Stomach smooth muscle (tissue), 2 donors: Measurements from ENCODE around the gene USP24.

Experiments used
- H3K27ac ChIP-seq: one replicate; pipeline ENCODE4 v1.7.0; 2013; ENCODE audit warnings: mild to moderate bottlenecking, low read length, inconsistent platforms
- H3K27me3 ChIP-seq, 2 donors: one replicate each; pipeline ENCODE4 v1.7.0; 2013; ENCODE audit warnings: low read length in 2 of 2; ENCODE audit not compliant: insufficient read depth in 2 of 2, control insufficient read depth in 1 of 2
- H3K36me3 ChIP-seq, 2 donors: one replicate each; pipeline ENCODE4 v1.7.0; 2013; ENCODE audit warnings: low read length in 2 of 2; ENCODE audit not compliant: control insufficient read depth in 2 of 2, insufficient read depth in 2 of 2
- H3K4me1 ChIP-seq: one replicate; pipeline ENCODE4 v1.7.0; 2013; ENCODE audit warnings: low read length; ENCODE audit not compliant: control insufficient read depth, insufficient read depth
- H3K4me3 ChIP-seq, 2 donors: one replicate each; pipeline ENCODE4 v1.7.0; 2013; ENCODE audit warnings: low read length in 2 of 2
- H3K9ac ChIP-seq, 2 donors: one replicate each; pipeline ENCODE4 v1.7.0; 2013; ENCODE audit warnings: low read length in 2 of 2, mild to moderate bottlenecking in 1 of 2
- H3K9me3 ChIP-seq, 2 donors: one replicate each; pipeline ENCODE4 v1.7.0; 2013; ENCODE audit warnings: low read length in 2 of 2; ENCODE audit not compliant: control insufficient read depth in 2 of 2
- donor health status: healthy.
- donor health status: Pancreatic carcinoma.

Gene USP24

GRCh38 chr1:55044617-55045397 is 170.4 kb downstream of the USP24 start:
- H3K36me3 ChIP-seq, result no peaks in the 10 kb centered on the region
- no peak overlapping the region for H3K4me3 ChIP-seq
- no peak overlapping the region for H3K9ac ChIP-seq
- H3K27ac ChIP-seq, result no peak overlapping the region
- no peaks in the 10 kb centered on the region for H3K9me3 ChIP-seq
- peaks cover 1% of the 10 kb centered on the region for H3K4me1 ChIP-seq
- H3K27me3 ChIP-seq, result peaks cover 12 to 16% of the 10 kb centered on the region in 2 donors

DNA sequence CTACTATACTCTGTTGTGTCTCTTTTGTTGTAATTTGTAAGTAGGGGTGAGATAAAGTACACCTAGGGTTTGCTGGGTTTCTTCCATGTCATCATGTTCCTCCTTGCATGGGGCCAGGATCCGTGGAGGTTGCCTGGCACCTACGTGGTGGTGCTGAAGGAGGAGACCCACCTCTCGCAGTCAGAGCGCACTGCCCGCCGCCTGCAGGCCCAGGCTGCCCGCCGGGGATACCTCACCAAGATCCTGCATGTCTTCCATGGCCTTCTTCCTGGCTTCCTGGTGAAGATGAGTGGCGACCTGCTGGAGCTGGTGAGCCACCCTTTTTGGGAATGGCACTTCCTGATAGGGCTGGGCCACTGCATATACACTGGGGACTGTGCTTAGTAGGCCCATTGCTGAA is 171.4 kb downstream of the USP24 start:
- Histone ChIP-seq H3K9ac (no peak overlapping the region), H3K27me3 (peaks cover 22 to 25% of the 10 kb centered on the region in 2 donors), H3K9me3 (no peaks in the 10 kb centered on the region), H3K4me3 (no peak overlapping the region), H3K27ac (no peak overlapping the region), H3K4me1 (peaks cover 10% of the 10 kb centered on the region), H3K36me3 (no peaks in the 10 kb centered on the region)

DNA sequence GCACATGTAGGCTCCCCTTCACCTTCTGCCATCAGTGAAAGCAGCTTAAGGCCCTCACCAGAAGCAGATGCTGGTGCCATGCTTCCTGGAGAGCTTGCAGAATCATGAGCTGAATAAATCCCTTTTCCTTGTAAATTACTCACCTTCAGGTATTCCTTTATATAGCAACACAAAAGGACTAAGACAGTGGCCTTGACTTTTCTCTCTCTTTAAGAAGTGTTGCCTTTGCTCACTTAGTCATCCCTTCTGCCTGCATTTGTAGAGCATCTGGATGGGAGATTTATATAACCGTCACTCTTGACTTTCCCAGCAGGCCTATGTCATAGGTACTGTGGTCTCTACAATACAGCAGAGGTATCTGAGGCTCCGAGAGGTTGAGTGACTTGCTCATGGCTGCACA is 172.2 kb downstream of the USP24 start:
- no peak overlapping the region for H3K4me3 ChIP-seq
- H3K36me3 ChIP-seq, result no peaks in the 10 kb centered on the region
- H3K4me1 ChIP-seq, result peaks cover 10% of the 10 kb centered on the region
- peaks cover 29 to 32% of the 10 kb centered on the region in 2 donors for H3K27me3 ChIP-seq
- no peaks in the 10 kb centered on the region for H3K9me3 ChIP-seq
- no peak overlapping the region for H3K27ac ChIP-seq
- no peak overlapping the region for H3K9ac ChIP-seq

GRCh38 chr1:55041613-55042012 is 173.6 kb downstream of the USP24 start:
- Histone ChIP-seq H3K36me3 (no peaks in the 10 kb centered on the region), H3K9me3 (no peaks in the 10 kb centered on the region), H3K27me3 (peaks cover 42 to 44% of the 10 kb centered on the region in 2 donors), H3K27ac (no peak overlapping the region), H3K4me3 (no peak overlapping the region), H3K4me1 (peaks cover 10% of the 10 kb centered on the region), H3K9ac (no peak overlapping the region)

- peaks cover 0 to 4% of the 10 kb centered on the region in 2 donors for H3K9me3 ChIP-seq
- no peak overlapping the region for H3K9ac ChIP-seq
- peaks cover 42 to 46% of the 10 kb centered on the region in 2 donors for H3K27me3 ChIP-seq
- no peaks in the 10 kb centered on the region for H3K36me3 ChIP-seq
- H3K4me1 ChIP-seq, result peaks cover 10% of the 10 kb centered on the region
- no peak overlapping the region for H3K4me3 ChIP-seq
- no peak overlapping the region for H3K27ac ChIP-seq
Observed at GRCh38 chr1:55040933-55041494, 174.2 kb downstream of the USP24 start.

- peak overlapping the region in 1 of 2 donors; percentile 29 for H3K4me3 ChIP-seq
- no peak overlapping the region for H3K27ac ChIP-seq
- no peak overlapping the region for H3K9ac ChIP-seq
- H3K4me1 ChIP-seq, result peaks cover 10% of the 10 kb centered on the region
- H3K36me3 ChIP-seq, result no peaks in the 10 kb centered on the region
- peaks cover 42 to 52% of the 10 kb centered on the region in 2 donors for H3K27me3 ChIP-seq
- H3K9me3 ChIP-seq, result peaks cover 0 to 4% of the 10 kb centered on the region in 2 donors
Observed at GRCh38 chr1:55040083-55040932, 174.9 kb downstream of the USP24 start.

- no peak within 1 kb of the TSS for H3K27ac ChIP-seq
- no peaks in the 10 kb centered on the region for H3K36me3 ChIP-seq
- H3K4me3 ChIP-seq, result peak within 1 kb of the TSS in 1 of 2 donors; percentile 29
- peaks cover 0 to 4% of the 10 kb centered on the region in 2 donors for H3K9me3 ChIP-seq
- H3K9ac ChIP-seq, result no peak within 1 kb of the TSS
- H3K4me1 ChIP-seq, result peaks cover 10% of the 10 kb centered on the region
- H3K27me3 ChIP-seq, result peaks cover 45 to 55% of the 10 kb centered on the region in 2 donors
Observed at GRCh38 chr1:55039342-55040082, 175.7 kb downstream of the USP24 start, which contains the start of gene PCSK9. PCSK9 (plus strand) TSS chr1:55039548; CDS start chr1:55039838, 290 bp downstream.

DNA sequence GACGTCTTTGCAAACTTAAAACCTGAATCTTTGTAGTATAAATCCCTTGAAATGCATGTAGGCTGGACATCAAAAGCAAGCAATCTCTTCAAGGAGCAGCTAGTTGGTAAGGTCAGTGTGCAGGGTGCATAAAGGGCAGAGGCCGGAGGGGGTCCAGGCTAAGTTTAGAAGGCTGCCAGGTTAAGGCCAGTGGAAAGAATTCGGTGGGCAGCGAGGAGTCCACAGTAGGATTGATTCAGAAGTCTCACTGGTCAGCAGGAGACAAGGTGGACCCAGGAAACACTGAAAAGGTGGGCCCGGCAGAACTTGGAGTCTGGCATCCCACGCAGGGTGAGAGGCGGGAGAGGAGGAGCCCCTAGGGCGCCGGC is 176.2 kb downstream of the USP24 start:
- Histone ChIP-seq H3K27me3 (peaks cover 45 to 60% of the 10 kb centered on the region in 2 donors), H3K9ac (no peak overlapping the region), H3K9me3 (peaks cover 0 to 4% of the 10 kb centered on the region in 2 donors), H3K4me1 (peaks cover 10% of the 10 kb centered on the region), H3K27ac (no peak overlapping the region), H3K36me3 (no peaks in the 10 kb centered on the region), H3K4me3 (peak overlapping the region in 1 of 2 donors; percentile 29)

DNA sequence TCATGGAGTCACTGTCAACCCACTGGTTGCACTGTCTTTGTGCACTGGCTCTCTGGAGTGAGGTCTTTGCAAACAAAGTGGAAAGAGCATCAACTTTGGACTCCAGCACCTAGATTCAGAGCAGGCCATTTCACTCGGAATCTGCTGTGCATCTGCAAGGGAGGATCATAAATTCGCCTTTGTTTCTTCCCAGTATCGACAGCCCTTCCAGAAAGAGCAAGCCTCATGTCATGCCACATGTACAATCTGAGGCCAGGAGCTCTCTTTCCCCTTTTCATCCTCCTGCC is 176.7 kb downstream of the USP24 start:
- Histone ChIP-seq H3K9ac (no peak overlapping the region), H3K4me3 (no peak overlapping the region), H3K36me3 (no peaks in the 10 kb centered on the region), H3K27ac (no peak overlapping the region), H3K4me1 (peaks cover 11% of the 10 kb centered on the region), H3K27me3 (peaks cover 49 to 64% of the 10 kb centered on the region in 2 donors), H3K9me3 (peaks cover 0 to 4% of the 10 kb centered on the region in 2 donors)
